ENCODE results near the gene SPATC1L.

SPATC1L gene

DNA sequence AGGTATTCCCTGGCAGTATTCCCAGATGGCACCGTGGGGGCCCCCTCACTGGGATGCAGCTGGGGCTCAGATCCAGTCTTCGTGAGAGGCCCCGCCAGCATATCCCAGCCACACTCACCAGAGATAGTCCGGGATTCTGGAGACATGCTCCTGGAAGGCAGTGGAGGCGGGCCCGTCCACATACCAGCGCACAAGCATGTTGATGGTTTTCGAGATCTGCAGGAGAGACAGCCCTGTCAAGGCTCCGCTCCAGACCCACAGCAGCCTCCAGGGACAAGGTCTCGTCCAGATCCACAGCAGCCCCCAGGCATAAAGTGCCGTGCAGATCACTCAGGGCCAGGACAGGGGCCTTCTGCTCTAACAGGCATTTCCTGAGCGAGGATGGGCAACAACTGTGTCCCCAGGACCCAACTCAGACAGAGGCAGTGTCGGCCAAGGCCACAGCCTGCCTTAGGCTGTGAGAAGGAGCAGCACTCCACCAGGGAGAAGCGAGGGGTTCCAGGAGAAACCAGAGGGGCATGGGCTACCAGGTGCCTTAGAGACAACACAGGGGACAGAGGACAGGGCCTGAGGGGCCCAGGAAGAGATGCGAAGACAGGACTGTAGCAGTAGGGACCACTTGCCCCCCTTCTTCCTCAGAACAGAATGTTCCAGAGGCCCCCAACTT lies 29.5 kb upstream of the SPATC1L start:
- Histone ChIP-seq H3K27me3 (ENCODE audit: low read depth, low read length) (no peaks in the 10 kb centered on the region), H3K36me3 (ENCODE audit: control insufficient read depth in 1 of 2, insufficient read depth in 2 of 2, low read length in 2 of 2) (peaks cover 0 to 54% of the 10 kb centered on the region in 2 donors), H3K4me3 (ENCODE audit: low read depth in 1 of 2, low read length in 2 of 2) (no peak overlapping the region), H3K27ac (ENCODE audit: low read length) (no peak overlapping the region), H3K4me1 (ENCODE audit: control insufficient read depth in 1 of 2, insufficient read depth in 2 of 2, low read length in 2 of 2) (no peaks in the 10 kb centered on the region), H3K9me3 (ENCODE audit: control insufficient read depth in 1 of 2, low read length in 2 of 2) (no peaks in the 10 kb centered on the region)

DNA sequence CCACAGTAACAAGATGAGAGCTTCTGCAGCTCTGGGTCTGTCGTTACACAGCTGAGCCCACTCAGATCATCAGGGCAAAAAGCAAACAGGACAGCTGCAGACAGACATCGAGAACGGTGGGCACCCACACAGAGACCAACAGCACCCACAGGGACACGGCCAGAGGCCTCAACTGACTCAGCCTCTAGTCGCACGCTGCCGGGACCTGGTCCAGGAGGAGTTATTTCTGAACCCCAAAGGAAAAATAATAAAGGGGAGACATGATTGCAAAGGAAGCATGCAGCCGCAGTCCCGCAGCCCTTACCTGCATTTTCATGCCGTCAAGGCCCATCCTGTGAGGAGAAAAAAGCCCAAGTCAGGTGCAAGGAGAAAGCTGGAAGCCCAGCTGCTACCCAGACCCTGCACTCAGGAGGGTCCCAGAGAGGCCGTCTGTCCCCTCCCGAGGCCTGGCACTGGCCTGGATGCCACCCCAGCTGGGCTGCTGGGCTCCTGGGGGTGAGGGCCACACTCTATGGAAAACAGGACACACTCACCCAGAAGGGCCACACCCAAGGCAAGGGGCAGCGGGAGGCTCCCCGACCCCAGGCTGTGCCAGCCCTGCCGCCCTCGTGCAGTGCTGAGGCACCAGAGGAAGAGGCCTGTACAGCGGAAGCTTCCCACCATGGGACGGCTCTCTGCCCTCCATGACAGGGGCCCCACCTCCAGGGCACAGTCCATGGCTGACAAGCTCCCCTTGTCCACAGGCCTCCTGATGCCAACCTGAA lies 28.6 kb upstream of the SPATC1L start:
- H3K4me3 ChIP-seq (ENCODE audit: low read depth in 1 of 2, low read length in 2 of 2), result no peak overlapping the region
- H3K4me1 ChIP-seq (ENCODE audit: control insufficient read depth in 1 of 2, insufficient read depth in 2 of 2, low read length in 2 of 2), result no peaks in the 10 kb centered on the region
- no peaks in the 10 kb centered on the region for H3K9me3 ChIP-seq (ENCODE audit: control insufficient read depth in 1 of 2, low read length in 2 of 2)
- H3K27me3 ChIP-seq (ENCODE audit: low read depth, low read length), result no peaks in the 10 kb centered on the region
- H3K27ac ChIP-seq (ENCODE audit: low read length), result no peak overlapping the region
- H3K36me3 ChIP-seq (ENCODE audit: control insufficient read depth in 1 of 2, insufficient read depth in 2 of 2, low read length in 2 of 2), result peaks cover 0 to 62% of the 10 kb centered on the region in 2 donors

DNA sequence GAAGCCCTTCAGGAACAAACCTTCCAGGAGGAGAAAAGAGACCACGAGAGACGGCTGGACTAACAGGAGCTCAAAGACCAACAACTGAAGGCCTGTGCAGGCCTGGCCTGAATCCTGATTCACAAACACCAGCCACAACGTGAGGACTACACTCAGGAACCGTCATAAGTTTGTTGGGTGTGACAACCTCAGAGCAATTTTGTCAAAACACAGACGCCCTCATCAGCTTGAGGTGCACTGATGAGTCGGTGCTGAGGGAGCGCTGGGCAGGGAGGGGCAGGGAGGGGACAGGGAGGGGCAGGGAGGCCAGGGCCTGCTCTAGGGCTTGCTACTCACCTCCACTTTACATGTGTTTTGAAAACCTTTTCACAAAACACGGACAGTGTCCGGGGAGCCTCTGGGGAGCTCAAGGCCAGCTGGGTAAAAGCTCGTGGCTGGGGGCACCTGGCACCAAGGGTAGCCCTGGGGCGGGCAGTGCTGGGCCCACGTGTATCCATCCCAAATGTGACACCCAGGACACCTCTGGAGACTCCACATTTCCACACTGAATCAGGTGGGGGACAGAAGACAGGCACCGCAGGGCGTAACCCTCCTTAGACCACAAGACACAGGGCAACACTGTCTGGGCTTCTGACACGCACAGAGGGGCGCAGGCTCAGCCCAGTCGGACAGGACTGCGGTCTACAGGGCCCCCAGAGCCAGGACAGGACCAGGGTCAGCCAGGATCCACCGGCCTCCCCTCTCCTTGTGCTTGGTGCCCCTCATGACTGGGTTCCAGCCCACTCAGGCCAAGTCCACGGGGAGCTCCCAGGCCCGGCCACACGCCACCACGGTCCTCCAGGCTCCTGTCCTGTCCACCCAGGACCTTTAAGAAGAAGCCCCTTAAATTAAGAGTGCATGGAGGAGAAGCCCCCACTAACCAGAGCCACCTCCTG lies 27.8 kb upstream of the SPATC1L start:
- Histone ChIP-seq H3K36me3 (ENCODE audit: control insufficient read depth in 1 of 2, insufficient read depth in 2 of 2, low read length in 2 of 2) (peaks cover 0 to 67% of the 10 kb centered on the region in 2 donors), H3K27me3 (ENCODE audit: low read depth, low read length) (no peaks in the 10 kb centered on the region), H3K9me3 (ENCODE audit: control insufficient read depth in 1 of 2, low read length in 2 of 2) (no peaks in the 10 kb centered on the region), H3K4me1 (ENCODE audit: control insufficient read depth in 1 of 2, insufficient read depth in 2 of 2, low read length in 2 of 2) (no peaks in the 10 kb centered on the region), H3K27ac (ENCODE audit: low read length) (no peak overlapping the region), H3K4me3 (ENCODE audit: low read depth in 1 of 2, low read length in 2 of 2) (no peak overlapping the region)

DNA sequence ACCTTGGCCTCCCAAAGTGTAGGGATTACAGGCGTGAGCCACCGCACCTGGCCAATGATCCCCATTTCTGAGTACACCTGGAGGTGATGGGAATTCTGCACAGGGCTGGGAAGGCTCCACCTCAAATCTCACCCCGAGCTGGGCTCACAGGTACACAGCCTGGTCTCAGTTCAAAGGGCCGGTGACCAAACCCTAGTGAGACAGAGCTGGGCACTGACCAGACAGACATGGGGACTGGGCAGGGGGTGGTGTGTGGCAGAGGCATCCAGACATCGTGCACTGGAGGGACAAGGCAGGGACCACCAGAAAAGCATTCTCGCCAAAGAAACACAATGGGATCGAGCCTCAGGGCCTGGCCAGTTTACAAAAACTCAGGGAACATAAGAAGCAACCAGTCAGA lies 27.1 kb upstream of the SPATC1L start:
- no peaks in the 10 kb centered on the region for H3K9me3 ChIP-seq (ENCODE audit: control insufficient read depth in 1 of 2, low read length in 2 of 2)
- H3K27ac ChIP-seq (ENCODE audit: low read length), result no peak overlapping the region
- no peak overlapping the region for H3K4me3 ChIP-seq (ENCODE audit: low read depth in 1 of 2, low read length in 2 of 2)
- H3K36me3 ChIP-seq (ENCODE audit: control insufficient read depth in 1 of 2, insufficient read depth in 2 of 2, low read length in 2 of 2), result peaks cover 0 to 71% of the 10 kb centered on the region in 2 donors
- no peaks in the 10 kb centered on the region for H3K27me3 ChIP-seq (ENCODE audit: low read depth, low read length)
- H3K4me1 ChIP-seq (ENCODE audit: control insufficient read depth in 1 of 2, insufficient read depth in 2 of 2, low read length in 2 of 2), result no peaks in the 10 kb centered on the region

DNA sequence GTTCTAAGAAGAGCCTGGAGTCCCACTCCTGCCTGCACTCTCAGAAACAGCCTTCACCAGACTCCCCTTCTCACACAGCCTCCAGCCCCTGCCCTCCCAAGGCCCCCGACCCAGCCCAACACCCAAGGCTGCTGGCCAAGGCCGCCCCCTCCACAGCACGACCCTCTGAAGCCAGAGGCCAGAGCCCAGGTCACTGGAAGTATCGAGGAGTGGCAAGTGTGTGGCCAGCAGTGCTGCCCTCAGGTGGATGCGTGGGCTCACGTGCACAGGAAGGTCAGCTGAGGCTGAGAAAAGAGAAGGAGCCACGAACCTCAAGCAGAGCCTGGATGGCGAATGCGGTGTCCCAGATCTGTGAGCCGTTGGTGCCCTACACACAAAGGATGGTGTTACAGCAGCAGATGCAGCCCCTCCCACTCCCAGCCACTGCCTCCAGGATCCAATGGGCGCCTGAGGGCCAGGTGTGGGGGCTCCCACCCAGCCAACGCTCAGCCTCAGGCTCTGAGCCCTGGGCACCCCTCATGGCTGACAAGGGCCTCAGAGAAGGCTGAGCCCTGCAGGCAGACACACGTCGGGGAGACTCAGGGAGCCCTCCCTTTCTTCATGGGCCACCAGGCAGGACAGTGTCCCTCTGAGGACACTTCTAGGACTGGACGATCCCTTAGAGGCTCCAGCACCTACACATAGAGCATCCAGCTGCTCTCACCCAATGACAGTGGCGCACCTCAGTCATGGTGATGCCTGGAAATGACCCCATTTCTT lies 26.3 kb upstream of the SPATC1L start:
- H3K9me3 ChIP-seq (ENCODE audit: control insufficient read depth in 1 of 2, low read length in 2 of 2), result no peaks in the 10 kb centered on the region
- no peaks in the 10 kb centered on the region for H3K4me1 ChIP-seq (ENCODE audit: control insufficient read depth in 1 of 2, insufficient read depth in 2 of 2, low read length in 2 of 2)

DNA sequence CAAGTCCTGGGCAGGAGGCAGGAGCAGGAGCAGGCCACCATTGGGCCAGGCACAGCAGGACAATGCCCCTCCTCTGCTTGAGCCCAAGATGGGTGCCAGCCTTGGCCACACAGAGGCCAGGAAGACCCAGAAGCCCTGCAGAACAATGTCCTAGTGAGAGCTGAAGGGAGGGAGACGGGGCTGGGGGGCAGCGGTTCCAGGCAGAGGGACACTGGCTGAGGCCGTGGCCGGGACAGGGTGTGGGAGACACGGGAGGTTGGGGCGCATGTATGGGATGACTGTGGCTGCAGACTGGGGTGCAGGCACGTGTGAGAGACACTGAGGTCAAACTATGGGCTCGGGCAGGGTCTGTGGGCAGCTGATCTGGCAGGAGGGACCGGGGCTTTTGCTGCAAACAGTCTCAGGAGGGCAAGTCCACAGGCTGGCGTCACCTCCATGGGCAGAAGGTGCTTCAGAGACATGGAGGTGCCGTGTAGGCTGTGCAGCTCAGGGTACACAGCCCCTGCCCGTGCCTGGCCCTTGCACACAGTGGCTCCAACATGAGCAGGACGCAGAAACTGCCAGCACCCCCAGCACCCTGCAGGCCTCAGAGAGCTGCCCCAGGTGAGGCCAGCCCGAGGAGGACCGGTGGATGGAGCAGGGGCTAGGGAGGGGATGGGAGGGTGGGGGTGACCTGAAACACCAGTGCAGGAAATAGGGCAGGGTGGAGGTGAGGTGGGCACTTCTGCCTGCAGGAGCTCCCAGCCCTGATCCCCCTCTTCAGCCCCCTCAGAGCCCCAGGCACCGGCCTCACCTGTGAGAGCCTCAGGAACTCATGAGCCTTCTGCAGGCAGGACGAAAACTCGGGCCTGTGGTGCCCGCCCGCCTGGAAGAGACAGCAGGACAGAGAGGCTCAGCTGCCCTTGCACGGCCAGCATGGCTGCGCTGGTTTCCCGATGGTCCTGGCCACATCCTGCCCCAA lies 24.8 kb upstream of the SPATC1L start:
- no peak overlapping the region for H3K4me3 ChIP-seq (ENCODE audit: low read depth in 1 of 2, low read length in 2 of 2)

More for the DNA sequence above, 26.3 kb upstream of the SPATC1L start:
- no peaks in the 10 kb centered on the region for H3K27me3 ChIP-seq (ENCODE audit: low read depth, low read length)
- H3K4me3 ChIP-seq (ENCODE audit: low read depth in 1 of 2, low read length in 2 of 2), result no peak overlapping the region
- H3K27ac ChIP-seq (ENCODE audit: low read length), result no peak overlapping the region
- H3K36me3 ChIP-seq (ENCODE audit: control insufficient read depth in 1 of 2, insufficient read depth in 2 of 2, low read length in 2 of 2), result peaks cover 5 to 71% of the 10 kb centered on the region in 2 donors

DNA sequence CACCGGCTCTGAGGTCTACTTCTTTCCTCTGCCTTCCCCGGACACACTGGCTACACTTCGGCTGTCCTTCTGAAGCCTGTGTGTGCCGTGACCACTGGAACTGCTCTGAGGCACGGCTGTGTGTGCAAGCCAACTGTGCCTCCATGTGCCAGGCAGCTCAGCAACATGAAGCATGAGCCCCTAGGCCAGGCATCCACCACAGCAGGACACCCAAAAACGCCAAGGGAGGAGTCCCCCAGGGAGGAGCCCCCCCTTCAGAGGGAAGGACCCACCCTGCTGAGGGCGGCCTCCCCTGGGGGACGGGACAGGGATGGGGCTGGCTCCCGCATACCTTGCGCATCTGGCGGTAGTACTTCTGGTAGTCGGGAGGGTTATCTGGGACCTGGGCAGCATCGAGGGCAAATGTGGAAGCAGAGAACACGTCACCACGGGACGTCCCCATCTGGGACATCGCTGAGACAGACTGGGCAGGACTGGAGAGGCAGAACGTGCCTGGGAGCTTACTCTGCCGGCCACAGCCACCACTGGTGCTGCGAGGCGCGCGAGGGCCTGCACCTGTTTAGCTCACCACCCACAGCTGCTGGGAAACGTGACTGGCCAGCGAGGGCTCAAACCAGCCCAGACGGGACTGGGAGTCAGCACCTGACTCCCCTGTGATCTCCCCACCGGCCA lies 23.8 kb upstream of the SPATC1L start:
- no peak overlapping the region for H3K27ac ChIP-seq (ENCODE audit: low read length)
- H3K36me3 ChIP-seq (ENCODE audit: control insufficient read depth in 1 of 2, insufficient read depth in 2 of 2, low read length in 2 of 2), result peaks cover 9 to 83% of the 10 kb centered on the region in 2 donors
- no peaks in the 10 kb centered on the region for H3K9me3 ChIP-seq (ENCODE audit: control insufficient read depth in 1 of 2, low read length in 2 of 2)
- no peaks in the 10 kb centered on the region for H3K4me1 ChIP-seq (ENCODE audit: control insufficient read depth in 1 of 2, insufficient read depth in 2 of 2, low read length in 2 of 2)
- H3K4me3 ChIP-seq (ENCODE audit: low read depth in 1 of 2, low read length in 2 of 2), result no peak overlapping the region
- H3K27me3 ChIP-seq (ENCODE audit: low read depth, low read length), result no peaks in the 10 kb centered on the region

More for the DNA sequence above, 24.8 kb upstream of the SPATC1L start:
- Histone ChIP-seq H3K27me3 (ENCODE audit: low read depth, low read length) (no peaks in the 10 kb centered on the region), H3K27ac (ENCODE audit: low read length) (no peak overlapping the region), H3K36me3 (ENCODE audit: control insufficient read depth in 1 of 2, insufficient read depth in 2 of 2, low read length in 2 of 2) (peaks cover 9 to 77% of the 10 kb centered on the region in 2 donors), H3K4me1 (ENCODE audit: control insufficient read depth in 1 of 2, insufficient read depth in 2 of 2, low read length in 2 of 2) (no peaks in the 10 kb centered on the region), H3K9me3 (ENCODE audit: control insufficient read depth in 1 of 2, low read length in 2 of 2) (no peaks in the 10 kb centered on the region)

DNA sequence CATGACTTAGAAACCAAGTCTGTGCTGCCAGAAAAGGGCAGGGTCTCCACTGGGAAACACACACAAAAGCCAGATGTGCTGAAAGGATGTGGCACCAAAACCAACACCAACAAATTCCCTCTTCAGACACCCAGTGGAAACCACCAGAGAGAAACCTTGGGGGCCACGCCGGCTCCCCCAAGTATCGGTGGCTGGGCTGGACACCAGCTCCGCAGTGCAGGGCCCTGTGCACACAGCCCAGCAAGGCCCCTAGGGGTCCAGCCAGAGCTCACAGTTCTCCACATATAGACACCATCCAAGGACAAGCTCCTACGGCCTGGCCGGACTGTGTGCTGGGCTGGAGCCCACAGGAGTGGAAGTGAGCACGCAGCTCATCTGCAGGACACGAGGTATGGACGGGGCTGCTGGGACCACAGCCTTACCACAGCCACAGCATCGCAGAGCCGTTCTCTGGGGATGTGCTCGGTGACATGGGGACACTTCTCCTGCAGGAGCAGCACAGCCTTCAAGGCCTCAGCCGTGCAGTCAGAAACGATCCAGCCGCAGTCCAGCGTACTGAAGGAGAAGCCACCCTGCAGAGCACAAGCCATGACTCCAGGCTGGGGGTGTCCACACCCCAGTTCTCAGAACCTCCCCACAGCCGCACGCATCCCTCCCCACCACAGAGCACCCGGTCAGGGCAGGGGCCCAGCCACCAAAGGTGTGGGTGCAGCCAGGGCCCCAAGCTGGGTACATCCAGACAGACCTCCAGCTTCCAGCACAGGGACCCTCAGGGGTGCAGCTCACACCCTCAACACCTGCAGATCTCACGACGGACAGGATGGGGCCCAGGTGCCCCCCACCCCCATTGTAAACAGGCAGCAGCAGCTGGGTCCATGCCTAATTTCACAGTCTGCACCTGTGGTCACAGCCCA lies 23.0 kb upstream of the SPATC1L start:
- no peaks in the 10 kb centered on the region for H3K9me3 ChIP-seq (ENCODE audit: control insufficient read depth in 1 of 2, low read length in 2 of 2)
- H3K27ac ChIP-seq (ENCODE audit: low read length), result no peak overlapping the region
- H3K4me1 ChIP-seq (ENCODE audit: control insufficient read depth in 1 of 2, insufficient read depth in 2 of 2, low read length in 2 of 2), result no peaks in the 10 kb centered on the region
- H3K27me3 ChIP-seq (ENCODE audit: low read depth, low read length), result no peaks in the 10 kb centered on the region
- no peak overlapping the region for H3K4me3 ChIP-seq (ENCODE audit: low read depth in 1 of 2, low read length in 2 of 2)
- peaks cover 9 to 84% of the 10 kb centered on the region in 2 donors for H3K36me3 ChIP-seq (ENCODE audit: control insufficient read depth in 1 of 2, insufficient read depth in 2 of 2, low read length in 2 of 2)

All from muscle layer of duodenum (tissue), 2 donors.